ENCODE results near the gene OPA1.
"Not testable (repeated sequence)": the region's sequence is repeated elsewhere in the genome, so short reads cannot be mapped to it uniquely, and the experiment has no call there.

The OPA1 gene

GRCh38 chr3:193593668-193594030, 641 bp downstream of the OPA1 start:
- Histone ChIP-seq H3K36me3 (ENCODE audit: control insufficient read depth in 1 of 2, insufficient read depth in 2 of 2, low read length in 2 of 2) (peaks cover 2 to 6% of the 10 kb centered on the region in 2 donors), H3K9me3 (ENCODE audit: control insufficient read depth in 1 of 2, low read length in 2 of 2) (no peaks in the 10 kb centered on the region), H3K27me3 (ENCODE audit: low read depth, low read length) (no peaks in the 10 kb centered on the region), H3K27ac (ENCODE audit: low read length) (peak overlapping the region; percentile 88), H3K4me3 (ENCODE audit: low read depth in 1 of 2, low read length in 2 of 2) (peak overlapping the region; percentile 82 to 98), H3K4me1 (ENCODE audit: control insufficient read depth in 1 of 2, insufficient read depth in 2 of 2, low read length in 2 of 2) (peaks cover 8 to 20% of the 10 kb centered on the region in 2 donors)

DNA sequence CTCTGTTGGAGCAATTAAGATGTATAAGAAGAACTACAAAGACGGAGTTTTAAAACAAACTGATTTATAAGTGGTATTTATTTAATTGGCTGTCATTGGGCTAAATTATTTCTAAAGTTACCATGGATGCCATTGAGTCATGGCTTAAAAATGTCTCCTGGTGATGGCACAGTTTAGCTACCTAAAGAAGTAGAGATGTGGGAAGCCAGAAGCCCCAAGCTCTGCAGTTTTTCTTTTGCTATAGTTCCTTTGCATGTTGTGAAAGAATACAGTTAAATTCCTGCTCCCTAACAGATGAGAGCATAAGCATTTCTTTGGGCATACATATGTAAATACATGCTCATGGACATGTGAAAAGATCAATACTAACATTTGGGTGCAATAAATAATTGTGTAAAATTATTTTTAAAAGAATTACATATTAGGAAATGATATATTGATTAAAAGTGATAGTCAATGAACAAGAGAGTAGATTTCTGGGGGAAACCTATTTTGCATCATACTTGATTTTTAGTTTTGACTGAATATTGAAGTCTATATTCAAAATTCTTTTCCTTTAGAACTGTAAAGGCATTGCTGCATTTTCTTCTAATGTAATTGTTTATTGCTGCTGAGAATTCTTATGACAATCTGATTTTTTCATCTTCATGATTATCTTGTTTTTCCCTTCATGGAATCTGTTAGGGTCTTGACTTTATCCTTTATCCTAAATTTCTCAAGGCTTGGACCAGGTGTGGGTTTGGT, 2.1 kb downstream of the OPA1 start:
- Histone ChIP-seq H3K27ac (ENCODE audit: low read length) (no peak overlapping the region), H3K4me1 (ENCODE audit: control insufficient read depth in 1 of 2, insufficient read depth in 2 of 2, low read length in 2 of 2) (peaks cover 8 to 20% of the 10 kb centered on the region in 2 donors), H3K36me3 (ENCODE audit: control insufficient read depth in 1 of 2, insufficient read depth in 2 of 2, low read length in 2 of 2) (peaks cover 4 to 6% of the 10 kb centered on the region in 2 donors), H3K27me3 (ENCODE audit: low read depth, low read length) (no peaks in the 10 kb centered on the region), H3K9me3 (ENCODE audit: control insufficient read depth in 1 of 2, low read length in 2 of 2) (no peaks in the 10 kb centered on the region), H3K4me3 (ENCODE audit: low read depth in 1 of 2, low read length in 2 of 2) (peak overlapping the region in 1 of 2 donors; percentile 2)

DNA sequence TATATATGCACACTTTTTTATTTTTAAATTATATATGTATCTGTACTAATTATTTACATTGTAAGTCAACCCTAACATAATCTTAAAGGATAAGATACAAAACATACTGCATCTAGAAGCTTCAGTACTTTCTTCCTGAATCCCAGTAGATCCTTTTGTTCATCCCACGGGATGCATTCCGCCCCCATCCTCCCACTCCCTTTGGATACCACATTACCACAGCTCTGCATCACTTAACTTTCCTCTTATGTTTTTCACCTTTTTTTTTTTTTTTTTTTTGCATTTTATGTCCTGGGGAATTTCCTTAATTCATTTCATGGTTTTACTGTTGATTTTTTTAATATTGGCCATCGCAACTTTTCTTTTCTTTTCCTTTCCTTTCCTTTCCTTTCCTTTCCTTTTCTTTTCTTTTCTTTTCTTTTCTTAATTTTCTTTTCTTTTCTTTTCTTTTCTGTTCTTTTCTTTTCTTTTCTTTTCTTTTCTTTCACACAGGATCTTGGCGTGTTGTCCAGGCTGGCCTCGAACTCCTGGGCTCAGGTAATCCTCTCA, 3.0 kb downstream of the OPA1 start:
- H3K9me3 ChIP-seq (ENCODE audit: control insufficient read depth in 1 of 2, low read length in 2 of 2) = no peaks in the 10 kb centered on the region
- no peak overlapping the region for H3K4me3 ChIP-seq (ENCODE audit: low read depth in 1 of 2, low read length in 2 of 2)
- peaks cover 4 to 6% of the 10 kb centered on the region in 2 donors for H3K36me3 ChIP-seq (ENCODE audit: control insufficient read depth in 1 of 2, insufficient read depth in 2 of 2, low read length in 2 of 2)
- H3K4me1 ChIP-seq (ENCODE audit: control insufficient read depth in 1 of 2, insufficient read depth in 2 of 2, low read length in 2 of 2) = peaks cover 8 to 20% of the 10 kb centered on the region in 2 donors
- H3K27ac ChIP-seq (ENCODE audit: low read length) = no peak overlapping the region
- H3K27me3 ChIP-seq (ENCODE audit: low read depth, low read length) = no peaks in the 10 kb centered on the region

DNA sequence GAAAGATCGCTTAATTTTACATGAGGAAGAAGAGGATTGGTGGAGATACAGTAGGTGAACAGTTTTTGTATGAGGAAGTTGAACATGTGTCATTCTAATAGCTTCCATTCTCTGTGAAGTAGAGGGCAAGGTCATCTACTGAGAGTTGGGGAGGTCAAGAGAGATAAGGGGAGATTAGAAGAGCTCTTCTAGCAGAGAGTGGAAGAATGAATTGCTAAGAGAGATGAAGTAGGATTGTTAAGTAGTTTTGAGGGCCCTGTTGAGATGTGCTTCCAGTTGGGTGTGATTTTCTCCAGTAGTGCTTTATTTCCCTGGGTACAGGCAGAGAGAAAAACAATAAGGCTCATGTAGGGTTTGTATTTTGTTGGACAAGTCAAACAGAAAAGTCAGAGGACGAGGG, 5.2 kb downstream of the OPA1 start:
- H3K4me3 ChIP-seq (ENCODE audit: low read depth in 1 of 2, low read length in 2 of 2) = no peak overlapping the region
- peaks cover 3 to 13% of the 10 kb centered on the region in 2 donors for H3K4me1 ChIP-seq (ENCODE audit: control insufficient read depth in 1 of 2, insufficient read depth in 2 of 2, low read length in 2 of 2)
- H3K9me3 ChIP-seq (ENCODE audit: control insufficient read depth in 1 of 2, low read length in 2 of 2) = no peaks in the 10 kb centered on the region
- H3K27ac ChIP-seq (ENCODE audit: low read length) = no peak overlapping the region
- peaks cover 4 to 6% of the 10 kb centered on the region in 2 donors for H3K36me3 ChIP-seq (ENCODE audit: control insufficient read depth in 1 of 2, insufficient read depth in 2 of 2, low read length in 2 of 2)
- H3K27me3 ChIP-seq (ENCODE audit: low read depth, low read length) = no peaks in the 10 kb centered on the region

GRCh38 chr3:193599393-193599792, 6.4 kb downstream of the OPA1 start:
- H3K4me1 ChIP-seq (ENCODE audit: control insufficient read depth in 1 of 2, insufficient read depth in 2 of 2, low read length in 2 of 2) = peaks cover 3 to 7% of the 10 kb centered on the region in 2 donors
- no peak overlapping the region for H3K27ac ChIP-seq (ENCODE audit: low read length)
- H3K36me3 ChIP-seq (ENCODE audit: control insufficient read depth in 1 of 2, insufficient read depth in 2 of 2, low read length in 2 of 2) = peaks cover 4 to 6% of the 10 kb centered on the region in 2 donors
- H3K27me3 ChIP-seq (ENCODE audit: low read depth, low read length) = no peaks in the 10 kb centered on the region
- H3K9me3 ChIP-seq (ENCODE audit: control insufficient read depth in 1 of 2, low read length in 2 of 2) = no peaks in the 10 kb centered on the region
- H3K4me3 ChIP-seq (ENCODE audit: low read depth in 1 of 2, low read length in 2 of 2) = no peak overlapping the region

DNA sequence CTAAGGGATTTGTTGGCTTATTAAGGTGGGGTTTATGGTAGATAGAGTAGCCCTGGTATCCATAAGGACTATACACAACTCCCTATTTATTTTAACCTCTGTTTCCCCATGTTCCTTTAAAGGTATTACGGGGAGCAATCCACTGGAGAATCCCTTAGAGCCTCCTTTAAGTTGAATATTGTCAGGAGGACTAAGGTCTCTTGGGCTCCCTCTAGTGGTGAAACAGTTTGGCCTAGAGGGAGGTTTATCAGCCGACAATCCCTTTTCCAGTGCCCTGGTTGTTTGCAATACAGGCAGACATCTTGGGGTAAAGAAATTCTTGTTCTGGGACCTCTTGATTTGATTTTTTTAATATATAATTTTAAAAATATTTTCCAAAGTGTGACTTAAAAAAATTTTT, 12.9 kb downstream of the OPA1 start:
- Histone ChIP-seq H3K4me1 (ENCODE audit: control insufficient read depth in 1 of 2, insufficient read depth in 2 of 2, low read length in 2 of 2) (no peaks in the 10 kb centered on the region), H3K36me3 (ENCODE audit: control insufficient read depth in 1 of 2, insufficient read depth in 2 of 2, low read length in 2 of 2) (no peaks in the 10 kb centered on the region), H3K4me3 (ENCODE audit: low read depth in 1 of 2, low read length in 2 of 2) (no peak overlapping the region), H3K27me3 (ENCODE audit: low read depth, low read length) (no peaks in the 10 kb centered on the region), H3K9me3 (ENCODE audit: control insufficient read depth in 1 of 2, low read length in 2 of 2) (no peaks in the 10 kb centered on the region), H3K27ac (ENCODE audit: low read length) (no peak overlapping the region)

DNA sequence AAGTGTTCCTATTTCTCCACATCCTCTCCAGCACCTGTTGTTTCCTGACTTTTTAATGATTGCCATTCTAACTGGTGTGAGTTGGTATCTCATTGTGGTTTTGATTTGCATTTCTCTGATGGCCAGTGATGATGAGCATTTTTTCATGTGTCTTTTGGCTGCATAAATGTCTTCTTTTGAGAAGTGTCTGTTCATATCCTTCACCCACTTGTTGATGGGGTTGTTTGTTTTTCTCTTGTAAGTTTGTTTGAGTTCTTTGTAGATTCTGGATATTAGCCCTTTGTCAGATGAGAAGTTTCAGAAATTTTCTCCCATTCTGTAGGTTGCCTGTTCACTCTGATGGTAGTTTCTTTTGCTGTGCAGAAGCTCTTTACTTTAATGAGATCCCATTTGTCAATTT, 13.9 kb downstream of the OPA1 start:
- not testable (repeated sequence) for H3K27ac ChIP-seq (ENCODE audit: low read length); H3K4me1 ChIP-seq (ENCODE audit: control insufficient read depth in 1 of 2, insufficient read depth in 2 of 2, low read length in 2 of 2); H3K9me3 ChIP-seq (ENCODE audit: control insufficient read depth in 1 of 2, low read length in 2 of 2); H3K4me3 ChIP-seq (ENCODE audit: low read depth in 1 of 2, low read length in 2 of 2); H3K27me3 ChIP-seq (ENCODE audit: low read depth, low read length); H3K36me3 ChIP-seq (ENCODE audit: control insufficient read depth in 1 of 2, insufficient read depth in 2 of 2, low read length in 2 of 2)

- not testable (repeated sequence) for H3K27me3 ChIP-seq (ENCODE audit: low read depth, low read length); H3K27ac ChIP-seq (ENCODE audit: low read length); H3K9me3 ChIP-seq (ENCODE audit: control insufficient read depth in 1 of 2, low read length in 2 of 2); H3K4me1 ChIP-seq (ENCODE audit: control insufficient read depth in 1 of 2, insufficient read depth in 2 of 2, low read length in 2 of 2); H3K4me3 ChIP-seq (ENCODE audit: low read depth in 1 of 2, low read length in 2 of 2)
- peaks cover 0 to 15% of the 10 kb centered on the region in 2 donors for H3K36me3 ChIP-seq (ENCODE audit: control insufficient read depth in 1 of 2, insufficient read depth in 2 of 2, low read length in 2 of 2)
Measured at GRCh38 chr3:193610516-193610915, 17.5 kb downstream of the OPA1 start.

DNA sequence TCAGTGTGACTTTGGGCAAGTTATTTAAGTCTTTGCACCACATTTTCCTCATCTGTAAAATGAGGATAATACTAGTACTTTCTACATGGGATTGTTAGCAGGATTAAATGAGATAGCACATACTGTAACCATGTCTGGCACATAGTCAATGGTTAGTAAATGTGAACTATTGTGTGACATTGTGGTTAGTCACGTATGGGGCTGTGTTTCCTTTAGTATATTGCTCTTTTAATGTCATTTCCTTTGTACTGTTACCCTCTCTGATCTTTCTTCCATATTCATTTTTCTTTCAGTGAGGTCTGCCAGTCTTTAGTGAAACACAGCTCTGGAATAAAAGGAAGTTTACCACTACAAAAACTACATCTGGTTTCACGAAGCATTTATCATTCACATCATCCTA, 21.4 kb downstream of the OPA1 start:
- Histone ChIP-seq H3K27me3 (ENCODE audit: low read depth, low read length) (no peaks in the 10 kb centered on the region), H3K36me3 (ENCODE audit: control insufficient read depth in 1 of 2, insufficient read depth in 2 of 2, low read length in 2 of 2) (peaks cover 14 to 30% of the 10 kb centered on the region in 2 donors), H3K4me1 (ENCODE audit: control insufficient read depth in 1 of 2, insufficient read depth in 2 of 2, low read length in 2 of 2) (no peaks in the 10 kb centered on the region), H3K27ac (ENCODE audit: low read length) (no peak overlapping the region), H3K9me3 (ENCODE audit: control insufficient read depth in 1 of 2, low read length in 2 of 2) (peaks cover 0 to 4% of the 10 kb centered on the region in 2 donors), H3K4me3 (ENCODE audit: low read depth in 1 of 2, low read length in 2 of 2) (no peak overlapping the region)

- Histone ChIP-seq H3K27me3 (ENCODE audit: low read depth, low read length) (no peaks in the 10 kb centered on the region), H3K27ac (ENCODE audit: low read length) (no peak overlapping the region), H3K9me3 (ENCODE audit: control insufficient read depth in 1 of 2, low read length in 2 of 2) (peaks cover 0 to 3% of the 10 kb centered on the region in 2 donors), H3K36me3 (ENCODE audit: control insufficient read depth in 1 of 2, insufficient read depth in 2 of 2, low read length in 2 of 2) (peaks cover 14 to 26% of the 10 kb centered on the region in 2 donors), H3K4me3 (ENCODE audit: low read depth in 1 of 2, low read length in 2 of 2) (no peak overlapping the region), H3K4me1 (ENCODE audit: control insufficient read depth in 1 of 2, insufficient read depth in 2 of 2, low read length in 2 of 2) (peaks cover 0 to 3% of the 10 kb centered on the region in 2 donors)
Measured at GRCh38 chr3:193617628-193618027, 24.6 kb downstream of the OPA1 start.

DNA sequence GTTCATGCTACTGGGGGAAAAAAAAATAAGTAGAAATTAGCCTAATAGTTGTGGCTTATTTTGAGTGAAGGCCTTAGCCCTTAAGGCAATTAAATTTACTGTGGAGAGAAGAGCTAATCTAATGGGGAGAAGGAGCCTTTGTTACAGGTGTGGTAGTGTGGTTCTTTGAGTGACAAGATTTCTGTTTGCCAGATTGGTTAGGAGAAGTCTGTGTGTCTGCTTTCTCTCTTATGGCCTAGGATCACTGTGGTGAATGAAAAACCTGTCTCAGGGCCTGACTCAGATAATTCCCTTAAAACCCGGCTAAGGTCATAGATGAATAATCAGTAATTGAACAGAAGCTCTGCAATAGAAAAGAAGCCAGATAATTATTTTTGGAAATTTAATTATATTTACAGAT, 27.0 kb downstream of the OPA1 start:
- H3K27me3 ChIP-seq (ENCODE audit: low read depth, low read length) = no peaks in the 10 kb centered on the region
- no peaks in the 10 kb centered on the region for H3K9me3 ChIP-seq (ENCODE audit: control insufficient read depth in 1 of 2, low read length in 2 of 2)
- H3K4me1 ChIP-seq (ENCODE audit: control insufficient read depth in 1 of 2, insufficient read depth in 2 of 2, low read length in 2 of 2) = peaks cover 0 to 3% of the 10 kb centered on the region in 2 donors
- H3K27ac ChIP-seq (ENCODE audit: low read length) = no peak overlapping the region
- H3K4me3 ChIP-seq (ENCODE audit: low read depth in 1 of 2, low read length in 2 of 2) = no peak overlapping the region
- H3K36me3 ChIP-seq (ENCODE audit: control insufficient read depth in 1 of 2, insufficient read depth in 2 of 2, low read length in 2 of 2) = peaks cover 14 to 20% of the 10 kb centered on the region in 2 donors

- peaks cover 0 to 3% of the 10 kb centered on the region in 2 donors for H3K4me1 ChIP-seq (ENCODE audit: control insufficient read depth in 1 of 2, insufficient read depth in 2 of 2, low read length in 2 of 2)
- H3K27me3 ChIP-seq (ENCODE audit: low read depth, low read length) = no peaks in the 10 kb centered on the region
- no peak overlapping the region for H3K27ac ChIP-seq (ENCODE audit: low read length)
- H3K4me3 ChIP-seq (ENCODE audit: low read depth in 1 of 2, low read length in 2 of 2) = no peak overlapping the region
- peaks cover 14 to 15% of the 10 kb centered on the region in 2 donors for H3K36me3 ChIP-seq (ENCODE audit: control insufficient read depth in 1 of 2, insufficient read depth in 2 of 2, low read length in 2 of 2)
- H3K9me3 ChIP-seq (ENCODE audit: control insufficient read depth in 1 of 2, low read length in 2 of 2) = no peaks in the 10 kb centered on the region
Measured at GRCh38 chr3:193620650-193621049, 27.6 kb downstream of the OPA1 start.
